Measurements from ENCODE around the gene GALNT12. TPM values are rescaled to one million over a fixed set of nuclear protein-coding genes. Genes with fewer than 3 reads are reported as not detected.

The GALNT12 gene
- total RNA-seq, 1 donor from 2014 or later, result 10.3 TPM

GRCh38 chr9:98784831-98785806 lies 22.4 kb upstream of the GALNT12 start:
- Mint-ChIP-seq H3K4me1 (no peaks in the 10 kb centered on the region), H3K27ac (no peak overlapping the region), H3K36me3 (peaks cover 25% of the 10 kb centered on the region), H3K27me3 (ENCODE audit: low read depth) (no peaks in the 10 kb centered on the region), H3K4me3 (no peak overlapping the region), H3K9me3 (no peaks in the 10 kb centered on the region)
- DNase-seq (ENCODE audit: low spot score in 2 of 2, unreplicated experiment in 2 of 2), result no peak
- TF ChIP-seq CTCF (IDR thresholded peaks at IDR 0.05; ENCODE audit: unreplicated experiment), result no peak

GRCh38 chr9:98786750-98787510 lies 20.5 kb upstream of the GALNT12 start:
- Mint-ChIP-seq H3K4me3 (no peak overlapping the region), H3K4me1 (peaks cover 10% of the 10 kb centered on the region), H3K27me3 (ENCODE audit: low read depth) (no peaks in the 10 kb centered on the region), H3K36me3 (peaks cover 19% of the 10 kb centered on the region), H3K9me3 (no peaks in the 10 kb centered on the region), H3K27ac (no peak overlapping the region)
- no peak for DNase-seq (ENCODE audit: low spot score in 2 of 2, unreplicated experiment in 2 of 2)
- TF ChIP-seq CTCF (IDR thresholded peaks at IDR 0.05; ENCODE audit: unreplicated experiment), result no peak

- Mint-ChIP-seq H3K36me3 (peaks cover 10% of the 10 kb centered on the region), H3K9me3 (no peaks in the 10 kb centered on the region), H3K4me1 (peaks cover 17% of the 10 kb centered on the region), H3K27me3 (ENCODE audit: low read depth) (no peaks in the 10 kb centered on the region), H3K4me3 (no peak overlapping the region), H3K27ac (no peak overlapping the region)
- TF ChIP-seq CTCF (IDR thresholded peaks at IDR 0.05; ENCODE audit: unreplicated experiment), result no peak
- DNase-seq (ENCODE audit: low spot score in 2 of 2, unreplicated experiment in 2 of 2), result no peak
Measured at GRCh38 chr9:98787766-98788335, 19.6 kb upstream of the GALNT12 start.

- Mint-ChIP-seq H3K4me3 (no peak overlapping the region), H3K4me1 (peaks cover 21% of the 10 kb centered on the region), H3K9me3 (no peaks in the 10 kb centered on the region), H3K27ac (no peak overlapping the region), H3K36me3 (peaks cover 7% of the 10 kb centered on the region), H3K27me3 (ENCODE audit: low read depth) (no peaks in the 10 kb centered on the region)
- no peak for TF ChIP-seq CTCF (IDR thresholded peaks at IDR 0.05; ENCODE audit: unreplicated experiment)
- no peak for DNase-seq (ENCODE audit: low spot score in 2 of 2, unreplicated experiment in 2 of 2)
Measured at GRCh38 chr9:98789483-98790133, 17.9 kb upstream of the GALNT12 start.

- H3K9me3 Mint-ChIP-seq, result no peaks in the 10 kb centered on the region
- peaks cover 28% of the 10 kb centered on the region for H3K4me1 Mint-ChIP-seq
- peaks cover 7% of the 10 kb centered on the region for H3K36me3 Mint-ChIP-seq
- no peaks in the 10 kb centered on the region for H3K27me3 Mint-ChIP-seq (ENCODE audit: low read depth)
- no peak overlapping the region for H3K4me3 Mint-ChIP-seq
- no peak for DNase-seq (ENCODE audit: low spot score in 2 of 2, unreplicated experiment in 2 of 2)
- no peak for TF ChIP-seq CTCF (IDR thresholded peaks at IDR 0.05; ENCODE audit: unreplicated experiment)
- H3K27ac Mint-ChIP-seq, result no peak overlapping the region
Measured at GRCh38 chr9:98790134-98790841, 17.2 kb upstream of the GALNT12 start.

All from mesothelial cell of epicardium (in vitro differentiated cells).